Esophagus (tissue), 2 donors: ENCODE data around the gene PRR5L. TPM values are rescaled to one million over a fixed set of nuclear protein-coding genes. Genes with fewer than 3 reads are reported as not detected.
"Not testable (repeated sequence)": the region's sequence is repeated elsewhere in the genome, so short reads cannot be mapped to it uniquely, and the experiment has no call there.

Experiments
- H3K27ac ChIP-seq, 2 donors: one replicate each; pipeline ENCODE4 v1.5.1; 2013; ENCODE audit warnings: low read depth in 2 of 2, mild to moderate bottlenecking in 2 of 2, inconsistent platforms in 1 of 2, low read length in 1 of 2, moderate library complexity in 1 of 2
- H3K27me3 ChIP-seq, 2 donors: one replicate each; pipeline ENCODE4 v1.6.1; 2013; ENCODE audit warnings: low read length in 2 of 2, control low read depth in 1 of 2, mild to moderate bottlenecking in 1 of 2; ENCODE audit not compliant: insufficient read depth in 2 of 2, control insufficient read depth in 1 of 2
- H3K36me3 ChIP-seq, 2 donors: one replicate each; pipeline ENCODE4 v1.6.1; 2013; ENCODE audit warnings: low read length in 1 of 2; ENCODE audit not compliant: control insufficient read depth in 2 of 2, insufficient read depth in 2 of 2
- H3K4me1 ChIP-seq, 2 donors: one replicate each; pipeline ENCODE4 v1.6.1; 2013; ENCODE audit warnings: low read length in 1 of 2; ENCODE audit not compliant: control insufficient read depth in 2 of 2, insufficient read depth in 2 of 2
- H3K4me3 ChIP-seq, 2 donors: one replicate each; pipeline ENCODE4 v1.5.1; 2013; ENCODE audit warnings: low read length in 2 of 2, mild to moderate bottlenecking in 2 of 2, low read depth in 1 of 2, moderate library complexity in 1 of 2
- H3K9me3 ChIP-seq, 2 donors: one replicate each; pipeline ENCODE4 v1.6.1; 2013; ENCODE audit warnings: mild to moderate bottlenecking in 2 of 2, low read depth in 1 of 2, low read length in 1 of 2, moderate library complexity in 1 of 2; ENCODE audit not compliant: control insufficient read depth in 2 of 2, insufficient read depth in 1 of 2
- whole genome bisulfite sequencing, 2 donors: extraction: QIAGEN DNeasy Blood & Tissue Kit; methylation state at CpG; one replicate each; pipeline ENCODE4 v1.1.7; 2013; 5-methylcytosine and 5-hydroxymethylcytosine counted together
- polyA plus RNA-seq, 2 donors: library from polyadenylated mRNA; stranded (reverse); fragments of 200-250 nt; gene quantifications; one replicate each; pipeline ENCODE4 v1.2.3, GENCODE V29; 2013
- donor health status: healthy with polysubstance abuse.
- donor health status: Bipolar disorder and iron deficiency.

PRR5L gene
- polyA plus RNA-seq, 2 donors, result 1.1 to 1.3 TPM

GRCh38 chr11:36316049-36316448 is 20.0 kb downstream of the PRR5L start:
- H3K36me3 ChIP-seq, result no peaks in the 10 kb centered on the region
- no peak overlapping the region for H3K27ac ChIP-seq
- H3K4me3 ChIP-seq, result no peak overlapping the region
- WGBS, 2 donors, result 68 to 71% methylated on average over 3 of the region's 3 CpGs
- no peaks in the 10 kb centered on the region for H3K9me3 ChIP-seq
- no peaks in the 10 kb centered on the region for H3K27me3 ChIP-seq
- no peaks in the 10 kb centered on the region for H3K4me1 ChIP-seq

- no peaks in the 10 kb centered on the region for H3K9me3 ChIP-seq
- H3K4me3 ChIP-seq, result no peak overlapping the region
- no peaks in the 10 kb centered on the region for H3K36me3 ChIP-seq
- no peaks in the 10 kb centered on the region for H3K27me3 ChIP-seq
- H3K4me1 ChIP-seq, result no peaks in the 10 kb centered on the region
- no peak overlapping the region for H3K27ac ChIP-seq
- 31 to 53% methylated on average over 2 of the region's 2 CpGs for WGBS, 2 donors
Observed at GRCh38 chr11:36317992-36318391, 21.9 kb downstream of the PRR5L start.

- 93 to 95% methylated on average over 15 of the region's 15 CpGs for WGBS, 2 donors
- H3K27me3 ChIP-seq, H3K4me3 ChIP-seq, H3K27ac ChIP-seq, H3K9me3 ChIP-seq, H3K36me3 ChIP-seq, H3K4me1 ChIP-seq: not testable (repeated sequence)
Observed at GRCh38 chr11:36324956-36325355, 28.9 kb downstream of the PRR5L start.

- not testable (repeated sequence) for H3K27me3 ChIP-seq, H3K36me3 ChIP-seq, H3K4me1 ChIP-seq, H3K27ac ChIP-seq, H3K4me3 ChIP-seq, H3K9me3 ChIP-seq
- 89% methylated on average over 5 of the region's 5 CpGs for WGBS, 2 donors
Observed at GRCh38 chr11:36325403-36325802, 29.3 kb downstream of the PRR5L start.

GRCh38 chr11:36326524-36327419 is 30.7 kb downstream of the PRR5L start:
- Histone ChIP-seq H3K27me3 (no peaks in the 10 kb centered on the region), H3K36me3 (no peaks in the 10 kb centered on the region), H3K4me3 (no peak overlapping the region), H3K4me1 (no peaks in the 10 kb centered on the region), H3K27ac (no peak overlapping the region), H3K9me3 (no peaks in the 10 kb centered on the region)
- WGBS, 2 donors, result 51 to 62% methylated on average over 3 of the region's 3 CpGs

- H3K27ac ChIP-seq, result no peak overlapping the region
- no peaks in the 10 kb centered on the region for H3K27me3 ChIP-seq
- no peaks in the 10 kb centered on the region for H3K4me1 ChIP-seq
- 70 to 79% methylated on average over 2 of the region's 2 CpGs for WGBS, 2 donors
- no peak overlapping the region for H3K4me3 ChIP-seq
- peaks cover 0 to 2% of the 10 kb centered on the region in 2 donors for H3K9me3 ChIP-seq
- H3K36me3 ChIP-seq, result no peaks in the 10 kb centered on the region
Observed at GRCh38 chr11:36328966-36329673, 33.0 kb downstream of the PRR5L start.

- no peaks in the 10 kb centered on the region for H3K36me3 ChIP-seq
- no peaks in the 10 kb centered on the region for H3K27me3 ChIP-seq
- H3K27ac ChIP-seq, result no peak overlapping the region
- H3K4me1 ChIP-seq, result no peaks in the 10 kb centered on the region
- no peak overlapping the region for H3K4me3 ChIP-seq
- 89 to 92% methylated on average over 2 of the region's 2 CpGs for WGBS, 2 donors
- peaks cover 0 to 2% of the 10 kb centered on the region in 2 donors for H3K9me3 ChIP-seq
Observed at GRCh38 chr11:36330411-36330810, 34.3 kb downstream of the PRR5L start.

GRCh38 chr11:36333468-36333867 is 37.4 kb downstream of the PRR5L start:
- H3K4me3 ChIP-seq, result no peak overlapping the region
- 71 to 75% methylated on average over 1 of the region's 1 CpG for WGBS, 2 donors
- H3K4me1 ChIP-seq, result no peaks in the 10 kb centered on the region
- H3K27ac ChIP-seq, result no peak overlapping the region
- H3K9me3 ChIP-seq, result peaks cover 0 to 2% of the 10 kb centered on the region in 2 donors
- H3K27me3 ChIP-seq, result no peaks in the 10 kb centered on the region
- no peaks in the 10 kb centered on the region for H3K36me3 ChIP-seq

- Histone ChIP-seq H3K36me3 (no peaks in the 10 kb centered on the region), H3K27me3 (no peaks in the 10 kb centered on the region), H3K27ac (no peak overlapping the region), H3K4me1 (no peaks in the 10 kb centered on the region), H3K9me3 (peaks cover 0 to 2% of the 10 kb centered on the region in 2 donors), H3K4me3 (no peak overlapping the region)
- 67 to 68% methylated on average over 2 of the region's 2 CpGs for WGBS, 2 donors
Observed at GRCh38 chr11:36333897-36334296, 37.8 kb downstream of the PRR5L start.
